ENCODE data around the gene HBA2. TPM values are rescaled to one million over a fixed set of nuclear protein-coding genes. Genes with fewer than 3 reads are reported as not detected.

Gene HBA2
- total and polyA plus RNA-seq, 9 of the 15 experiments (the other 6 are each of a cell fraction or from before 2014, with no cell fraction given), result 40.4 to 853 (median 286) TPM

- FAIRE-seq, result no peak
- Histone ChIP-seq H3K27me3 (ENCODE audit: control insufficient read depth in 2 of 2, insufficient read depth in 2 of 2, low read length in 2 of 2) (no peaks in the 10 kb centered on the region), H3K36me3 (ENCODE audit: control insufficient read depth, insufficient read depth, low read length) (peaks cover 12% of the 10 kb centered on the region), H3K9me3 (replicated peaks; ENCODE audit: control insufficient read depth, insufficient read depth, low read depth, low read length) (no peaks in the 10 kb centered on the region), H3K9ac (ENCODE audit: insufficient read depth in 1 of 2, low read depth in 2 of 2, low read length in 2 of 2) (peak overlapping the region; percentile 90 to 97), H3K27ac (ENCODE audit: extremely low read depth, low read depth, low read length) (peak overlapping the region; percentile 96), H3K9me1 (ENCODE audit: control insufficient read depth, insufficient read depth, low read length) (no peaks in the 10 kb centered on the region), H3K4me2 (ENCODE audit: insufficient read depth, low read length) (peak overlapping the region; percentile 93), H2AFZ (ENCODE audit: low read depth, low read length) (peak overlapping the region; percentile 47; the same call in 1 of the 2 replicates), H3K4me3 (peak overlapping the region; percentile 74), H3K4me1 (replicated peaks in 1 of 2; ENCODE audit: control insufficient read depth in 2 of 2, insufficient read depth in 2 of 2, low read length in 2 of 2) (peaks cover 26 to 46% of the 10 kb centered on the region in 2 experiments; a peak in 4 of 5 replicates), H4K20me1 (replicated peaks; ENCODE audit: control insufficient read depth, insufficient read depth, low read length) (no peaks in the 10 kb centered on the region), H3K79me2 (ENCODE audit: control insufficient read depth, insufficient read depth, low read length) (peaks cover 51% of the 10 kb centered on the region)
- ChIA-PET CTCF (ENCODE audit: low intra/inter-chr PET ratio) (no interaction called here), POLR2A (interaction anchor here (0.8 kb wide), 1 partner anchor 15 kb away, joined by 3 read pairs; no protein-coding TSS in a partner anchor)
- in situ Hi-C loops (cut with MboI) (no loop called here), intact Hi-C loops (cut with micrococcal nuclease) (no loop called here)
- 0% methylated on average over 9 of the region's 30 CpGs for WGBS (ENCODE audit: insufficient coverage, low coverage, missing lambda C conversion rate)
- ATAC-seq, result peak; percentile 52
- no TSS peak for BruUV-seq (replicated peaks)
- DNase-seq (ENCODE audit: extremely low read depth in 1 of 4, low spot score in 3 of 4), result peak; percentile 51 to 76 (median 68)
- TF ChIP-seq TAF1 (IDR thresholded peaks at IDR 0.05; ENCODE audit: control insufficient read depth, extremely low read depth, insufficient read depth, low read length, severe bottlenecking) (peak; percentile 18), MTA1 (IDR thresholded peaks at IDR 0.05; ENCODE audit: borderline replicate concordance) (peak; percentile 74; the same call in 1 of the 2 replicates), KLF13 (tag; IDR thresholded peaks at IDR 0.05; ENCODE audit: borderline replicate concordance, low read depth) (no peak), MAZ (CRISPR knock-in tag; conservative IDR thresholded peaks at IDR 0.05 in 1 of 2, IDR thresholded peaks at IDR 0.05 in 1 of 2) (peak in 1 of 2 experiments; percentile 13; a peak in 1 of 4 replicates), RBM39 (optimal IDR thresholded peaks at IDR 0.05; ENCODE audit: low read depth, low read length) (no peak), ZNF263 (CRISPR knock-in tag; IDR thresholded peaks at IDR 0.05; ENCODE audit: borderline replicate concordance) (0 out of 2 replicates have a peak, but pooled peaks have one; percentile 43), EGR1 (conservative IDR thresholded peaks at IDR 0.05) (peak; percentile 42), ZBTB7A (IDR thresholded peaks at IDR 0.05; ENCODE audit: borderline replicate concordance, control insufficient read depth, low read depth, low read length) (0 out of 2 replicates have a peak, but pooled peaks have one; percentile 63), AFF1 (IDR thresholded peaks at IDR 0.05; ENCODE audit: low read depth in 1 of 2, partially characterized antibody in 2 of 2) (peak in 1 of 2 experiments; percentile 5), ZKSCAN8 (CRISPR knock-in tag; IDR thresholded peaks at IDR 0.05) (no peak), BRD9 (IDR thresholded peaks at IDR 0.05; ENCODE audit: low read depth, partially characterized antibody) (peak; percentile 20), LEF1 (IDR thresholded peaks at IDR 0.05) (0 out of 2 replicates have a peak, but pooled peaks have one; percentile 17), SMAD4 (CRISPR knock-in tag; conservative IDR thresholded peaks at IDR 0.05) (0 out of 2 replicates have a peak, but pooled peaks have one; percentile 4), HDAC1 (IDR thresholded peaks at IDR 0.05) (0 out of 4 replicates have a peak, but pooled peaks of 1 of the 2 experiments have one; percentile 17)
- TF ChIP-seq, protein P1, sequence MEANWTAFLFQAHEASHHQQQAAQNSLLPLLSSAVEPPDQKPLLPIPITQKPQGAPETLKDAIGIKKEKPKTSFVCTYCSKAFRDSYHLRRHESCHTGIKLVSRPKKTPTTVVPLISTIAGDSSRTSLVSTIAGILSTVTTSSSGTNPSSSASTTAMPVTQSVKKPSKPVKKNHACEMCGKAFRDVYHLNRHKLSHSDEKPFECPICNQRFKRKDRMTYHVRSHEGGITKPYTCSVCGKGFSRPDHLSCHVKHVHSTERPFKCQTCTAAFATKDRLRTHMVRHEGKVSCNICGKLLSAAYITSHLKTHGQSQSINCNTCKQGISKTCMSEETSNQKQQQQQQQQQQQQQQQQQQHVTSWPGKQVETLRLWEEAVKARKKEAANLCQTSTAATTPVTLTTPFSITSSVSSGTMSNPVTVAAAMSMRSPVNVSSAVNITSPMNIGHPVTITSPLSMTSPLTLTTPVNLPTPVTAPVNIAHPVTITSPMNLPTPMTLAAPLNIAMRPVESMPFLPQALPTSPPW (CRISPR knock-in tag; IDR thresholded peaks at IDR 0.05), result peak; percentile 73
Observed at GRCh38 chr16:138049-138417, 34.6 kb upstream of the HBA2 start.
